Osteoblast (primary cell): ENCODE results near the gene SPATS1. TPM values are rescaled to one million over a fixed set of nuclear protein-coding genes. Genes with fewer than 3 reads are reported as not detected.

Source experiments
- DNase-seq: peaks from one replicate; pipeline ENCODE4 v3.0.0; 2011; ENCODE audit warnings: low spot score, mixed read lengths; ENCODE audit not compliant: insufficient read length; ENCODE audit errors: missing footprints
- H2AFZ ChIP-seq: 2 replicates; pipeline ENCODE4 v1.6.0; 2011; ENCODE audit warnings: mild to moderate bottlenecking, low read length
- H3K27ac ChIP-seq: 2 replicates; pipeline ENCODE4 v1.5.1; 2011; ENCODE audit warnings: mild to moderate bottlenecking, low read depth, low read length, moderate library complexity
- H3K27me3 ChIP-seq: 2 replicates; pipeline ENCODE4 v1.6.0; 2012; ENCODE audit warnings: mild to moderate bottlenecking, control low read depth, inconsistent platforms, low read length, moderate library complexity; ENCODE audit not compliant: insufficient read depth
- H3K36me3 ChIP-seq: 2 replicates; pipeline ENCODE4 v1.5.1; 2011; ENCODE audit warnings: mild to moderate bottlenecking, low read length, control low read depth, moderate library complexity; ENCODE audit not compliant: insufficient read depth
- H3K4me1 ChIP-seq: 2 replicates; pipeline ENCODE4 v1.5.1; 2011; ENCODE audit warnings: mild to moderate bottlenecking, low read length, control low read depth, moderate library complexity; ENCODE audit not compliant: insufficient read depth
- H3K4me2 ChIP-seq: 2 replicates; pipeline ENCODE4 v1.6.0; 2011; ENCODE audit warnings: mild to moderate bottlenecking, low read length; ENCODE audit not compliant: insufficient read depth
- H3K4me3 ChIP-seq: fragments of 200-600 bp; sonication (generic); 3 replicates; pipeline ENCODE4 v1.5.1; 2012; ENCODE audit warnings: mild to moderate bottlenecking, low read length, inconsistent platforms; ENCODE audit not compliant: insufficient read depth
- H3K79me2 ChIP-seq: 2 replicates; pipeline ENCODE4 v1.6.0; 2012; ENCODE audit warnings: mild to moderate bottlenecking, low read length, control low read depth, inconsistent platforms; ENCODE audit not compliant: insufficient read depth
- H3K9me3 ChIP-seq: 2 replicates; pipeline ENCODE4 v1.5.1; 2011; ENCODE audit warnings: low read depth, low read length, control low read depth
- H4K20me1 ChIP-seq: 2 replicates; pipeline ENCODE4 v1.6.0; 2012; ENCODE audit warnings: mild to moderate bottlenecking, low read length, control low read depth; ENCODE audit not compliant: insufficient read depth
- CTCF ChIP-seq: IDR thresholded peaks from 2 replicates; pipeline ENCODE4 v1.5.1; 2011; ENCODE audit warnings: mild to moderate bottlenecking, low read depth, low read length, moderate library complexity; ENCODE audit errors: extremely low read depth
- total RNA-seq: library from RNA; depleted of rRNA; stranded (reverse); fragments of >200 nt; gene quantifications from 2 replicates; pipeline ENCODE4 v1.2.3, GENCODE V29; 2012

The SPATS1 gene
- total RNA-seq, 1 donor = not detected

GRCh38 chr6:44297063-44298038, 45.1 kb upstream of the SPATS1 start:
- H3K27me3 ChIP-seq = peaks cover 53% of the 10 kb centered on the region
- H3K27ac ChIP-seq = no peak overlapping the region
- H3K4me2 ChIP-seq = peak overlapping the region; percentile 39
- peaks cover 11% of the 10 kb centered on the region for H3K36me3 ChIP-seq
- H3K4me3 ChIP-seq = peak overlapping the region; percentile 42
- TF ChIP-seq CTCF = no peak
- H3K79me2 ChIP-seq = no peaks in the 10 kb centered on the region
- H3K4me1 ChIP-seq = no peaks in the 10 kb centered on the region
- no peaks in the 10 kb centered on the region for H3K9me3 ChIP-seq
- no peak overlapping the region for H2AFZ ChIP-seq
- peak; percentile 87 for DNase-seq
- peaks cover 3% of the 10 kb centered on the region for H4K20me1 ChIP-seq

- H3K79me2 ChIP-seq = no peaks in the 10 kb centered on the region
- no peak for TF ChIP-seq CTCF
- H3K36me3 ChIP-seq = peaks cover 19% of the 10 kb centered on the region
- no peaks in the 10 kb centered on the region for H3K4me1 ChIP-seq
- peaks cover 6% of the 10 kb centered on the region for H4K20me1 ChIP-seq
- DNase-seq = peak; percentile 86
- peaks cover 47% of the 10 kb centered on the region for H3K27me3 ChIP-seq
- H3K4me3 ChIP-seq = no peak overlapping the region
- H3K27ac ChIP-seq = no peak overlapping the region
- no peak overlapping the region for H2AFZ ChIP-seq
- no peaks in the 10 kb centered on the region for H3K9me3 ChIP-seq
- no peak overlapping the region for H3K4me2 ChIP-seq
Measured at GRCh38 chr6:44298055-44298803, 44.2 kb upstream of the SPATS1 start.

GRCh38 chr6:44298864-44299263, 43.6 kb upstream of the SPATS1 start:
- no peak overlapping the region for H2AFZ ChIP-seq
- no peak overlapping the region for H3K4me2 ChIP-seq
- DNase-seq = no peak
- no peaks in the 10 kb centered on the region for H3K79me2 ChIP-seq
- H3K4me3 ChIP-seq = no peak overlapping the region
- H3K9me3 ChIP-seq = no peaks in the 10 kb centered on the region
- H3K27me3 ChIP-seq = peaks cover 44% of the 10 kb centered on the region
- no peaks in the 10 kb centered on the region for H3K4me1 ChIP-seq
- peaks cover 26% of the 10 kb centered on the region for H3K36me3 ChIP-seq
- no peak overlapping the region for H3K27ac ChIP-seq
- H4K20me1 ChIP-seq = peaks cover 6% of the 10 kb centered on the region
- no peak for TF ChIP-seq CTCF

- no peak overlapping the region for H3K27ac ChIP-seq
- DNase-seq = no peak
- no peak overlapping the region for H2AFZ ChIP-seq
- peaks cover 6% of the 10 kb centered on the region for H4K20me1 ChIP-seq
- H3K4me1 ChIP-seq = no peaks in the 10 kb centered on the region
- peaks cover 40% of the 10 kb centered on the region for H3K36me3 ChIP-seq
- no peaks in the 10 kb centered on the region for H3K9me3 ChIP-seq
- H3K79me2 ChIP-seq = no peaks in the 10 kb centered on the region
- no peak for TF ChIP-seq CTCF
- no peak overlapping the region for H3K4me3 ChIP-seq
- H3K4me2 ChIP-seq = no peak overlapping the region
- H3K27me3 ChIP-seq = peaks cover 36% of the 10 kb centered on the region
Measured at GRCh38 chr6:44300292-44300823, 42.1 kb upstream of the SPATS1 start.
